ENCODE data around the gene MIPOL1.
"Not testable (repeated sequence)": the region's sequence is repeated elsewhere in the genome, so short reads cannot be mapped to it uniquely, and the experiment has no call there.

MIPOL1 gene

DNA sequence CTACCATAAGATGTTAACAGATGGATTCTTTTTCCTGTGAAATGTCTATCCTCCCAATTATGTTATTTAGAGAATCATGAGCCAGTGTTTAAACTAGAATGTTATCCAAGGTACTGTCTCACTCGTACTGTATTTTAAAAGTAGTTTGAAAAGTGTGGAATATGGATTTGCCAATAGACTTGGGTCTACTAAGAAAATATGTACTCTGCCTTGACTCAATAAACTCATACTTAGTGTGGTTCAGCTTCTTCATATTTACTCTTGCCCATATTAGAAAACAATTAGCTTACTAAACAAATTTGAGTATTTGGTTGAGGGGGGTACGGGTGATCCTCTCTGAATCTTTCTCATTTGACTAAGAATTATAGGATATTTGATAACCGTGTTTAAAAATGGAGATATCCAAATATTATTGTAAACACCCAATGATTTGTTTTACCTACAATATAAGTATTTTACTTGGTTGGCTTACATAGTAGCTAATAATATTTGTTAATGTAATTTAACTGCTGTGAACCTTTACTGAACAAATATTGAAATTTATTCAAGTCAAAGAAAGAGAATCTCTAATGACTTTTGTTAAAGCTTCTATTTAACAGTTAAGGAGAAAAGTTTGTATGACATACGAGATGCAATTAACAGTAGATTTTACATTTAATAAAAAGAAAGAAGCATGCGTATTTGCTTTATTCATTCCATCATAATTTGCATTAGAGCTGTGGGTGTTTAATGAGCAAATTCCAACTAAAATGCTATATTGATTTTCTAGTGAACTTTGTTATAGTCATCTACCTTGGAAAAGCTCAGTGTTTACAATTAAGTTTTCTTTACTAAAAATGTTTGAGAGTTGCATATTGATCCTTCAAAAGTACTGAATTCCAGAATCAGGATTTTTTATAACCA, 81.2 kb downstream of the MIPOL1 start:
- no peak overlapping the region for H3K4me3 ChIP-seq (ENCODE audit: low read depth, low read length)

DNA sequence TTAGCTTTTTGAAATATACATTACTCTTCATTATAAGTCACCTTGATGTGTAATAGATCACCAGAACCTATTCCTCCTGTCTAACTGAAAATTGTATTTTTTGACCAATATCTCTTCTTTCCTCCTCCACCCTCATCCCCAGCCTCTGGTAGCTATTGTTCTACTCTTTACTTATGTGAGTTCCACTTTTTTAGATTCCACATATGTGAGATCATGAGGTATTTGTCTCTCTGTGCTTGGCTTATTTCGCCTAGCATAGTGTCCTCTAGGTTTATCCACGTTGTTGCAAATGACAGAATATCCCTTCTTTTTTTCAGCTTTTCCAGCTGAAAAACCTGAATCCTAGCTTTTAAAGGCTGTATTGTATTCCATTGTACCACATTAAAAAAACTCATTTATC, 82.1 kb downstream of the MIPOL1 start:
- no peak overlapping the region for H3K4me3 ChIP-seq (ENCODE audit: low read depth, low read length)

DNA sequence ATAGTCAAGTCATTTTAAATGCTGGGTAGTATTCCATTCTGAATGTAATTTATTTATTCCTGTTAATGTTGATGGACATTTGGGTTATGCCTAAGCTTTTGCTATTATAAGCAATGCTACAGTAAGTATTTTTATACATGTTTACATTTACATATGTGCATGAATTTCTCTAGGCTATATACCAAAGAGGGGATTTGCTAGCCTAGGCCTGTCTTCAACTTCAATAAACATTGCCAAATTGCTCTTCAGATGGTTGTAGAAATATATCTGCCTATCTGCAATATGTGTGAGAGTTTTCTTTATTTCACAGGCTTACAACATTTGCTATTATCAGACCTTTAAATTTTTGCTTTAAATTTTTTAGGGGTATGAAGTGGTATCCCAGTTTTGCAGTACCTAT, 87.0 kb downstream of the MIPOL1 start:
- no peak overlapping the region for H3K4me3 ChIP-seq (ENCODE audit: low read depth, low read length)

DNA sequence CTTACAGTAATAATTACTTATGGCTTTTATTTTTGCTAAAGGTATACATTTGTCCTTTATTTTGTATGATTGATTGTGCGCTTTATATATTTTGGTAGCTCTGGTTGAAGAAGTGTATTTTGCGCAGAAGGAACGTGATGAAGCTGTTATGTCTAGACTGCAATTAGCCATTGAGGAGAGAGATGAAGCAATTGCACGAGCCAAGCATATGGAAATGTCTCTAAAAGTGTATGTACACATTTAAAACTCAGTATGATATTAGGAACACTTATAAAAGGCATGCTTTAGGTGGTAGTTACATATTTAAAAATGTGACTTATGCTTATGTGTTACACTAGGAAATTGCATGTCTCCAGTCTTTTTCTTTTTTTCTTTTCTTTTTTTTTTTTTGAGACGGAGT, 87.5 kb downstream of the MIPOL1 start:
- no peak overlapping the region for H3K4me3 ChIP-seq (ENCODE audit: low read depth, low read length)

DNA sequence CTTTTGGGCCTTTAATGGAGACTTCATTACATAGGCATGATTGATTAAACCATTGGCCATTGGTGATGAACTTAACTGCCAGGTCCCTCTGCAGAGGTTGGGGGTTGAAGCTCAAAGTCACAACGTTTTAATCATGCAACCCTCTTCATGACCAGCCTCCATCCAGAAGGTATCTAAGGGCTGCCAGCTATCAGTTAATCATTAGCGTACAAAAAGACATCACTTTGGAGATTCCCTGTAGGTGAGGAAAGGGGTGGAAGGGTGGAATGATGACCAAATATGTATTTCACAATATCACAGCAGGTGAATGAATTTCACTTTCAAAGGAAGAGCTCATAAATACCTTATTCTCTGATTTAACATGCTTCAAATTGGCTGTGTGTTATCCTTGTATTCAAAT, 92.0 kb downstream of the MIPOL1 start:
- no peak overlapping the region for H3K4me3 ChIP-seq (ENCODE audit: low read depth, low read length)

DNA sequence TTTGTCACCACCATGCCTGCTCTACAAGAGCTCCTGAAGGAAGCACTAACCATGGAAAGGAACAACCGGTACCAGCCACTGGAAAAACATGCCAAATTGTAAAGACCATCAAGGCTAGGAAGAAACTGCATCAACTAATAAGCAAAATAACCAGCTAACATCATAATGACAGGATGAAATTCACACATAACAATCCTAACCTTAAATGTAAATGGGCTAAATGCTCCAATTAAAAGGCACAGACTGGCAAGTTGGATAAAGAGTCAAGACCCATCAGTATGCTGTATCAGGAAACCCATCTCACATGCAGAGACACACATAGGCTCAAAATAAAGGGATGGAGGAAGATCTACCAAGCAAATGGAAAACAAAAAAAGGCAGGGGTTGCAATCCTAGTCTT, 97.5 kb downstream of the MIPOL1 start:
- H3K4me3 ChIP-seq (ENCODE audit: low read depth, low read length): not testable (repeated sequence)

DNA sequence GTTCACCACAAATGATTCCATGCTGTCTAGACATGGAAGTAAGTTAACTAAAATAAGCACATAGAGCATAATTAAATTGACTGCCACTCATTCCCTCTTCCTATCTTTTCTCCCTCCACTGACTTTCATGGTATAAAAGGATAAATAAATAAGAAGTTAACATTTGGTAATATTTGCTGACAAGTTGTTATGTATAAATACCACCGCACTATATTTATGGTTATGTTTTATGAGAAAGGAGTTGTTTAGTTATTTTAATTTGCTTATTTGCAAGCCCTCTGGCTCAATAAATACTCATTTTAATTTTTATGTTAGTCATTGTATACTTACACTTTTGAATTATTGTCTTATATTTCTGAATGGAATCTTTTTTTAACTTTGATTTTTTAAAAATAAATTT, 113.5 kb downstream of the MIPOL1 start:
- H3K4me3 ChIP-seq (ENCODE audit: low read depth, low read length): no peak overlapping the region

DNA sequence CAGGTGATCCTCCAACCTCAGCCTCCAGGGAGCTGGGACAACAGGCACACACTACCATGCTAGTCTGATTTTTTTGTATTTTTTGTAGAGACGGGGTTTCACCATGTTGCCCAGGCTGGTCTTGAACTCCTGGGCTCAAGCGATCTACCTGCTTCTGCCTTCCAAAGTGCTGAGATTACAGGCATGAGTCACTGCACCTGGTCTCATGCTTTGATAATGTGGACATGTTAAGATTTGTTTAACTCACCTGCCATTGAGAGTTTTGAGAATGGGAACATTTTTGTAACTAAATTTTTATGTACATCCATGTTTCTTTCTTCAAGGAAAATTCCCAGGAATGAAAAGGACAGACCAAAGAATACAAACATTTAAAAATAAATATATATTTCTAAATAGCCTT, 121.2 kb downstream of the MIPOL1 start:
- no peak overlapping the region for H3K4me3 ChIP-seq (ENCODE audit: low read depth, low read length)

DNA sequence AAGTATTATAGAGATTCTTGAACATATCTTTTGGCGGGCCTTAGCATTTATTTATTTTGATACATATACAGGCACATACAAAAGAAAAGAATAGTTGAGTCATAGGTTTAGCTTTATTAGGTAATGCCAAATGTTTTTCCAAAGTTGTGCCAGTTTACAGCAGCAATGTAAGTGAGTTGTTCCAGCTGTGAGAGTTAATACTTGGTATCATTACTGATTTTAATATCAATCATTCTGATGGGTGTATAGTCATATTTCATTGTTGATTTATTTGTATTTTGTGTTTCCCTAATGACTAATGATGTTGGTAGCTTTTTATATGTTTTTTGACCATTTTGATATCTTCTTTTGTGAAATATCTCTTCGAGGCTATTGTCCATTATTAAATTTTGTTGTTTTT, 122.4 kb downstream of the MIPOL1 start:
- H3K4me3 ChIP-seq (ENCODE audit: low read depth, low read length): no peak overlapping the region

DNA sequence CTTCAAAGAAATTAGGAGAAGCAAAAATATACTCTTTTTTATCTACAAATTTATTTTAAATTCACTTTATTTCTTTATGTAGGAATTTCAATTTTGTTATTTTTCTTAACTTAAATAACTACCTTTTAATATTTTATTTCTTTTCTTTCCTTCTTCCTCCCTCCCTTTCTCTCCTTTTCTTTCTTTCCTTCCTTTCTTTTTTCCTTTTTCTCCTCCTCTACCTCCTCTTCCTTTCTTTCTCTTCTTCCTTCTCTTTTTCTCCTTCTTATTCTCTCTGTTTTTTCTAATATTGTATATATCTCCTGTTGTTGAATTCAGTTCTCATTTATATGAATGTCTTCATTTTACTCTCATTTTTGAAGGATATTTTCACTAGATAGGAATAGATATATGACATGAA, 127.6 kb downstream of the MIPOL1 start:
- no peak overlapping the region for H3K4me3 ChIP-seq (ENCODE audit: low read depth, low read length)

DNA sequence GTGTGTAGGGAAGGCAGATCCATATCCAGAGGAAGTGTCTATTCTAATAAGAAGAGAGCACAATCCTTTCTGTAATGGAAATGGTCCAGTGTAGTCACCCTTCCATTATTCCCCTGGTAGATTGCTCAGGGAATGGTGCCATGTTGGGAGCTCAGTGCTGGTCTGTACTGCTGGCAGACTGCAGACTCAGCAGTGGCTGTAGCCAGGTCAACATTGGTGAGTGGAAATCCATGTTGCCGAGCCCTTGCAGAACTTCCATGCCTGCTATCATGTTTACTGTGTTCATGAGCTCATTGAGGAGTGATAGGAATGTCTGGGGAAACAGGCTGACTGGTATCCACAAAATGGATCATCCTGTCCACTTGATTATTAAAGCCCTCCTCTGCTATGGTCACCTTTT, 128.7 kb downstream of the MIPOL1 start:
- H3K4me3 ChIP-seq (ENCODE audit: low read depth, low read length): no peak overlapping the region

DNA sequence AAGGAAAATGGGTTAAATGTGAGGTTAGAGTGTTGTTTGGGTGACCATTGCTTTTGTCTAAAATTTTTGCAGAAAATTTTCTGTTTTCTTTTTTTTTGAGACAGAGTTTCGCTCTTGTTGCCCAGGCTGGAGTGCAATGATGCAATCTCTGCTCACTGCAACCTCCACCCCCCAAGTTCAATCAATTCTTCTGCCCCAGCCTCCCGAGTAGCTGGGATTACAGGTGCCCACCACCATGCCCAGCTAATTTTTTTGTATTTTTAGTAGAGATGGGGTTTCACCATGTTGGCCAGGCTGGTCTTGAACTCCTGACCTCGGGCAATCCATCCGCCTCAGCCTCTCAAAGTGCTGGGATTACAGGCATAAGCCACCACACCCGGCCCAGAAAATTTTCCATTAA, 130.2 kb downstream of the MIPOL1 start:
- not testable (repeated sequence) for H3K4me3 ChIP-seq (ENCODE audit: low read depth, low read length)

DNA sequence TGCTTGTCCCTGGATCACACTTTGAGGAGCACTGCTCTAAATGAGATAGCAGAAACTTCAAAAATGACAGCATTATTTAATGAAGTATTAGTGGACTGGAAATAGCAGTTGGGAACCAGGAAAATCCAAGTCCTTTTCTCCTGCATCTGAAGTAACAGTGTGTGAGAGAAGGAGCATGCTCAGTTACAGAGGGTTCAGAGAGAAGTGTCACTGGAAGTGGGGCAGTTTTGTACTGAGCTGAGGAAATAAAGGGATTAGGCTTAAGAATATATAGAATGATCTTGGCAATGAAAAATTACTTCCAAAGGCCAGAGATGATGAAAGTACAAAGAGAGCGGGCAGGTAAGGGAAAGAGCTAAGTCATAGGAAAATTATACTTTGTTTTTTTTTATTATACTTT, 130.9 kb downstream of the MIPOL1 start:
- no peak overlapping the region for H3K4me3 ChIP-seq (ENCODE audit: low read depth, low read length)

DNA sequence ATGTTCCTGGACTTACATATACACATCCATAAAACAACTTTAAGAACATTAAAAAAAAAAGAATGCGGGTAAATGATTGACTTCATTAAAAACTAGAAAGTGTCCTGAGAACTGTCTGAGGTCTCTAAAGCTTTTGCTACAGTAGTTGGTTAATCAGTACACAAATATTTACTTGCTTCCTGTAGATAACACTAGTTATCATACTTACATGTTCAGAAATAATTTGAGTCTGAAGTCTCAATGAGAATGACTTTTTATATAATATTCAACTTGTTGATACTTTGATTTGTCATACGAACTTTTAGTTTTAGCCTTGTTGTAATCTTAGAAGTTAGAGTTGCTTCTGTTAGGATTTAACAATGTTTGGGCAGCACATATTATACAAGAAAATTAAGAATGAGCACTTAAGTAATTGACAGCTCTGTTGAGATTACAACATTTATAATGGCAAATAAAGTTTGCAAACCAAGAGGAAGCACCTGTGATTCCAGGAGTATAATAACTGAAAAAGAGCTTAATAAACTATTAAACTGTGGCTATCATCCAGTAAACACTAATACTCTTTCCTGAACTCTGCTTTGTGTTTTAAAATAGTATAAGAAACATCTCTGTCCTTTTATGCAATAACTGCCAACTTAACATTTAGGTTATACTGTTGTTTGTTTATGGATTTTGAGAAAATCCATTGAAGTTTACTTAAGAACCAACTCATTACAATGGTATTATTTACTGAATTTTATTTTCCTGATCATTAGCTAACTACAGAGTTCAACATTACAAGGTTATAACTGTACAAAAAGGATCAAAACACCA, 131.7 kb downstream of the MIPOL1 start:
- H3K4me3 ChIP-seq (ENCODE audit: low read depth, low read length): no peak overlapping the region

DNA sequence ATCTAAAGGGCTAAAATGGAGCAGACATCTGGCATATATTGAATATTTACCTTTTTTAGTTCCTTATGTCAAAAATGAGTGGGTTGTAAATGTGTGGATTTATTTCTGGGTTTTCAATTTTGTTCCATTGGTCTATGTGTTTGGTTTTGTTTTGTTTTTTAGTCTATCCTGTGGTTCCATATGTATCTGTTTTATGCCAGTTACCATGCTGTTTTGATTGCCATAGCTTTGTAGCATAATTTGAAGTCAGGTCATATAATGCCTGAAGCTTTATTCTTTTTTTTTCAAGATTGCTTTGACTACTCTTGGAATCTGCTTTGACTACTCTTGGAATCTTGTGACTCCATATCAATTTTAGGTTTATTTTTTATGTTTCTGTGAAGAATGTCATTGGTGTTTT, 133.2 kb downstream of the MIPOL1 start:
- H3K4me3 ChIP-seq (ENCODE audit: low read depth, low read length): no peak overlapping the region

DNA sequence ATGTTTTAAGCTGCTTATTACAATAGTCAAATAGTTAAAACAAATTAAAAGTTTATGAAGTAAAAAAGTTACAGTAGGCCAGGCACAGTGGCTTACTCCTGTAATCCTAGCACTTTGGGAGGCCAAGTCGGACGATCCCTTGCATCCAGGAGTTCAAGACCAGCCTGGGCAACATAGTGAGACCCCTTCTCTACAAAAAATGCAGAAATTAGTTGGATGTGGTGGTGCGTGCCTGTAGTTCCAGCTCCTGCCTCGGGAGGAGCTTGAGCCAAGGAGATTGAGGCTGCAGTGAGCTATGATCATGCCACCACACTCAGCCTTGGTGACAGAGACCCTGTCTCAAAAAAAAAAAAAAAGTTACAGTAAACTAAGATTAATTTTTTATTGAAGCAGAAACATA, 142.6 kb downstream of the MIPOL1 start:
- no peak overlapping the region for H3K4me3 ChIP-seq (ENCODE audit: low read depth, low read length)

DNA sequence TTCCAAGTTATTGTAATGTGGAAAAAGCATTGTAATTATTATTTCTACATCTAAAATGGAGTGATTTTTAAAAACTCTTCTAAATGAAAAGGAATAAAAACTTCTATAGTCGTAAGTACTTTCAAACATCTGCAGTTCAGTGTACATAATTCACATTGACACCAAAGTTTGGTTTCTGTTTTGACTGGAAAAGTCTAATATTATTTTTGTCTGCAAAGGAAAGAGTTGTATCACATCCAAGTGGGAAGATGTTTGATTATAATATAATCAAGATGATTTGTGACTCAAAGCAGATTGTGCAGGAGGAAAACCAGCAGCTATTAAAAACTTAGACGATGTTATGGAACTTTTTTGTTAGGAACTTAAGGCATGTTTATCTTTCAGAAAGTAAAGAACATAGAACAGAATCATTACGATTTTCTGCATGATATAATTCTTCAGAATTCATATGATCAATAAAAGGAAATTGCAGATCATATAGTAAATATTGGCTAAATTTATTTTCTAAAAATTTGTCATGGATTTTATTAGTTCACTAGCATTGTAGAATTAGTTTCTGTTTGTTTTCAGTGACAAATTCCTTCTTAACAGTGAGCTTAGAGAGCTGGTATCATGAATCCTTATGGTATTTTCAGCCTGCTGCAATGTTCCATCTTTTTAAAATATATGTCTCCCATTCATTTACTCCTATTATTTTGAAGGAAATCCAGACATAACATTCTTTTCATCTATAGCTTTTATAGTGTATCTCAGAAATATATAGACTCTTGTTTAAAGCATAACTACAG, 145.8 kb downstream of the MIPOL1 start:
- no peak overlapping the region for H3K4me3 ChIP-seq (ENCODE audit: low read depth, low read length)

DNA sequence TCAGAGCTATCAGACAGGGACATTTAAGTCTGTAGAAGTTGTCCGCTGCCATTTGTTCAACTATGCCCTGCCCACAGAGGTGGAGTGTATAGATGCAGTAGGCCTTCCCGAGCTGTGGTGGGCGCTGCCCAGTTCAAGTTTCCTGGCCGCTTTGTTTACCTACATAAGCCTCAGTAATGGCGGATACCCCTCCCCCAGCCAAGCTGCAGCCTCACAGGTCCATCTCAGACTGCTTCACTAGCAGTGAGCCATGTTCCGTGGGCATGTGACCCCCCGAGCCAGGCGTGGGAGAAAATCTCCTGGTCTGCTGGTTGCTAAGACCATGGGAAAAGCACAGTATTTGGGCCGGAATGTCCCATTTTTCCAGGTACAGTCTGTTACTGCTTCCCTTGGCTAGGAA, 165.9 kb downstream of the MIPOL1 start:
- no peak overlapping the region for H3K4me3 ChIP-seq (ENCODE audit: low read depth, low read length)

DNA sequence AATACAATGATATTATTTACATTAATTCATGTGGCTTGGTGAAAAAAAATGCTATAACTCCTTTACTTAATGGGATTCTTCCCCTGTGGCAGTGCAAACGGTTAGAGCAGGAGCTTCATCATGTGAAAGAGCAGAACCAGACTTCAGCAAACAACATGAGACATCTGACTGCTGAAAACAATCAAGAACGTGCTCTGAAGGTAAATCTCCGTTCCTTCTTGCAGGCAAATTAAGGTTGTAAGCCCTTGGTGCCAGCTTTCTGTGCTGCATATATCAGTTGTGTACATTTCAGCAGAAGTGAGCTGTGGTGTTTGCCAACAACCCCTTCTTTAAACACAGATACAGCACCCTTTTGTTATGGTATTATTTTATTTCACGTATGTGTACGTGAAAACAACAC, 171.7 kb downstream of the MIPOL1 start:
- H3K4me3 ChIP-seq (ENCODE audit: low read depth, low read length): no peak overlapping the region

DNA sequence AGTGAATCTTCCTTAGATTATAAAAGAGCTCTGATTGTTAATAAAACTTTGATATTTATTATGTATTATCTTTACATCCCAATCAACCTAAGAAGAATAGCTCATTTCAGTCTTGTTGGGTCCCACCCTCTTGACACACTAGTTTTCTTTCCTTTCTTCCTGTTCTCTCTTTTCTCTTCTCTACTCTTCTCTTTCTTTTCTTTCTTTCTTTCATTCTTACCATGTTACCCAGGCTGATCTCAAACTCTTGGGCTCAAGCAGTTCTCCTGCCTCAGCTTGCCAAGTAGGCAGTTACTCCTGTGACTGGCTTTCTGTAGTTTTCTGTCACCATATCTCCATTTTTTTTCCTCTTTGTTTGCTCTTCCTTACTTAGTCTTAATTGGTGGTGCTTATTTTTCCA, 177.8 kb downstream of the MIPOL1 start:
- no peak overlapping the region for H3K4me3 ChIP-seq (ENCODE audit: low read depth, low read length)

DNA sequence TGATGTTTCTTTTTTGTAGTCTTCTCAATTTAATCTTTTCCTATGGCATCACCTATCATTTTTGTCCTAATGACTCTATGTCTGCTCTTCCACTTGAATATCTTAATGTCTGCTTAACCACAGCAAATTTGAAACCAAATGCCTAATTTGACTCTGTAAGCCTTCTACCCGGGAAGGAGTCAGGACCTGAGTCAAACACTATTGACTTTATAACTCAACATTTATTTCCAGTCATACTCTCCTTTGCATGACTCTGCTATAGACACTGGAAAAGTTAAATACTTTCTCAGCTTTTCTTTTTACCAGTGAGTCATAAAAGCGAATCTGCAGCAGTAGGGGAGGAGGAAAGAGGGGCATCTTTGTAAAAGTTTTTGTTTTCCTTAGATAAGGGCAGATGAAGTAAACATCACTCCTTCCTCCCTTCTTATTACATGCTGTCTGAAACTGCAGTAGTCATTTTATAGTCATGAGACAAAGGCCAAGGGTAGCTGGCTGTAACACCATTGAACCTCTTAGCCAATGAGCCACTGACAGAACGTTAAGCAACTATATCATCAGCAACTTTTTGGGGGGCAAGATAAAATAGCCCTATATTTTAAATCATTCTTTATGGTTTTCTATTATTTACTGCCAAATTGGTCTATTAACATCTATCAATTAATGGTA, 179.3 kb downstream of the MIPOL1 start:
- no peak overlapping the region for H3K4me3 ChIP-seq (ENCODE audit: low read depth, low read length)
